HG02884 (cell line): ENCODE results near the gene GRID2.

Experiments
- ATAC-seq: cut with Tn5 transposase; IDR thresholded peaks from one replicate; pipeline ENCODE4 v1.9.1; 2021; ENCODE audit warnings: mild to moderate bottlenecking, moderate library complexity; ENCODE audit not compliant: unreplicated experiment

GRID2 gene

DNA sequence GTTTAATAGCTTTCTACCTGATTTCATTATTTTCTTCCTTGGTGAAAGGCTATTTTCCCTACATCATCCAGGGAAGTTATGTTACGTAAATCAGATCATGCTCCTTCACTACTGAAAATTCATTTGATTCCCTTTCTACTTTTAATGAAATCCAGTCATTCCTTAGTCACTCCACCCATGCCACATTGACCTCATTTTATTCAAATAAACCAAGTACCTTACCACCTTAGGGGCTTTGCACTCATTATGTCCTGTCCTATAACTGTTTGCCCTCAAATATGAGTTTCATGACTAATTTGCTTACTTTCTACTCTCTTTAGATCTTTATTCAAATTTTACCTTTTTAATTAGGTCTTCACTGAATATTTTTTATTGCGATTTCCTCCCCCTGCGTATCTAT lies 374.0 kb downstream of the GRID2 start:
- ATAC-seq: no peak

- no peak for ATAC-seq
Observed at GRCh38 chr4:92678292-92678691, 374.5 kb downstream of the GRID2 start.

DNA sequence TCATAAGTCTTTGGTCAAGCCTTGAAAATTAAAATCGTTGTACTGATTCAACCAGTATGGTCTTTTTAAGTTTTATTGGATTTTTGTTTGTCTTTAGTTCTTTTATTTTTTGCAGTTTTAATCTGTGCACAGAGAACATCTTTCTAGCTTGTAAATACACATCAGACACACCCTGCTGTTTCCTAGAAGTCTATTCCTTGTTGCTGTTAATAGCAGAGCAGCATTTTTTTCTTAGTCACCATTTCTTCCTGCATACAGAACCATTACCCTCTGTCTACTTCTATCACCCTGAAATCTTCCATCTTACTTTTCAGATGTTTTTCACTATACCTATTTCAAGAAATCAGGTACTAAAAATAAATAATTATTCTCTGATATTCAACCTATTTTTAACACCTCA lies 375.4 kb downstream of the GRID2 start:
- ATAC-seq: no peak

GRCh38 chr4:92714640-92715039 lies 410.9 kb downstream of the GRID2 start:
- ATAC-seq: no peak

DNA sequence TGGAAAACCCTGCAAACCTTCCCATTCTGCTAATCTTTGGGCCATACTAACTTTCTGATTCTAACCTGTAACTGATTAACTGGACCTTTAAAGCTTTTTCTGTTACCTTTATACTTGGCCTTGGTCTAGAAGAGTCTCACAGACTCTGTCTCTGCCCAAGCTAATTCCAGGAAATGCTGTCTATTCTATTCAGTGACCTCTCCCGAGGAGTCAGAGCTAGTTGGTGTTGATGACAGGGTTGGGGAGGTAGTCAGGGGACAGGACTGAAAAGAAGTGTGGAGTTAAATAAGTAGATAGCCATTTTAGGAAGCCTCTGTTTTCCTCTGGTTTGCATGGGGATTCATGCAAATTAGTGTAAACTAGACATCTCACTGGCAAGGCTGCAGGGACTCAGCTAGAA lies 429.5 kb downstream of the GRID2 start:
- no peak for ATAC-seq

GRCh38 chr4:92735025-92735665 lies 431.4 kb downstream of the GRID2 start:
- ATAC-seq: no peak

- no peak for ATAC-seq
Observed at GRCh38 chr4:92760433-92760832, 456.7 kb downstream of the GRID2 start.

DNA sequence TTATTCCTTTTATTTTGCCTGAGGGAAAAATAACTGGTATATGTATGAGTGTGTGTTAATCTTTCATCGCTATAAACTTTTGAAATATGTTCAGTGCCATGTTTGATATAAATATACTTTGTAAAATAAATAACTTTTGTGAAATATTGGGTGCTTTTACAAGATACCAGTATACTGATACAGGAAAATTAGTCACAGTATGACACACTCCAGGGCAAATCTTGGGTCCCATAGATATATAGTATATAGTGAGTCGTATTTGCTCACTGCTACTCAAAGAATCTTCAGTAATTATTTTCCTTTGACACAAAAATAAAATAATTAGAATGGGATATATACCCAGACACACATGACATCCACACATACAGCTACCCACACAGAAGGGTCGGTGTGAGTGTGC lies 472.3 kb downstream of the GRID2 start:
- no peak for ATAC-seq

DNA sequence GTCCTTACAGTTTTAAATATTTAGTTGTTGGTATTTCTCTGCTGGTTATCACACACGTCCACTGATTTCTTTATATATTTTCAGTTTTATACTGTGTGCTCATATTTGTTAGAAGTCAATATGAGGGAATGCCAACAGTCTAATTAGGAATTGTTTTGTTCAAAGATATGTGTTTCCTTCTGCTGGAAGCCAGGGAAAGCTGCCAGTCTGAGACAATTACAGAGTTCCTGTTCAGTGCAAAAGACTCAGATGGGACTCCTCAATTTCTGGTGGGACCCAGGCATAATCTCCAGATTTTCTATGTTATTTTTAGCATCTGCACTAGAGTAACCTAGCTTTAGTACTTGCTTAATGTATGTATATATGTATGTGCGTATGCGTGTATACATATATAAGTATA lies 486.0 kb downstream of the GRID2 start:
- no peak for ATAC-seq

- ATAC-seq: no peak
Observed at GRCh38 chr4:92791871-92792440, 488.2 kb downstream of the GRID2 start.

DNA sequence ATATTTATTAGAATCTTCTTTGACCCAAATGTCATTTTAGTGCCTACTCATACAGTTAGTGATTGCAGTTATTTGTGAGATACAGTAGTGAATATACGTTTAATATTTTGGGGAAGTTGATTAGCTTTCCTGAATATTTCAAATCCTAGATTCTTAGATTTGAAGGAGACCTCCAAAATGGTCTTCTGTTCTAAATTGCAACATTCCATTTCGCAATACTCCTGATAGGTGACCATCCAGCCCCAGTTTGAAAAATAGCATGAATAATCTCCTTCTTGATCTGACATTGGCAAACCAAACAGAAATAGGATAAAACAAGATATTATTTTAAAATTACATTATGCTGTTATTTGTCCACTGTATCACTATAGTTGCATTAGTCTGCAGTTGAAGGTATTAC lies 505.6 kb downstream of the GRID2 start:
- no peak for ATAC-seq

GRCh38 chr4:92812652-92813051 lies 508.9 kb downstream of the GRID2 start:
- no peak for ATAC-seq

DNA sequence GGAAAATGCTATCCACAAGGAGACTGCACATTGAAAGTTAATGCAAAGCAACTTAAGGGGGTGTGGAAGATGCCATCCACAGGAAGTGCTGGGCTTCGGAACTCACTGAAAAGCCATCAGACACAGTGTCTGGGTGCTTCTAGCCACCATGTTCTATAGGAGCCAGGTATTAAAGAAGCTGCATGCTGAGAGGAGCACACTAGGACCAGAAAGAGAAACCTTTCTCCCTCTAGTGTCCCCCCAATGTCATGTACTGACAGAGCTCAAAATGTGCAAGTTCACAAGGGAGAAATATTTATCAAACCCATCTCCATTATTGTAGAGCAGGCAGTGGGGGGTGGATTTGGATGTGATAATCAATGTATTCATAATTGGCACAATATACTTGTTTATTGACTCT lies 510.9 kb downstream of the GRID2 start:
- no peak for ATAC-seq

GRCh38 chr4:92825256-92825655 lies 521.5 kb downstream of the GRID2 start:
- no peak for ATAC-seq

DNA sequence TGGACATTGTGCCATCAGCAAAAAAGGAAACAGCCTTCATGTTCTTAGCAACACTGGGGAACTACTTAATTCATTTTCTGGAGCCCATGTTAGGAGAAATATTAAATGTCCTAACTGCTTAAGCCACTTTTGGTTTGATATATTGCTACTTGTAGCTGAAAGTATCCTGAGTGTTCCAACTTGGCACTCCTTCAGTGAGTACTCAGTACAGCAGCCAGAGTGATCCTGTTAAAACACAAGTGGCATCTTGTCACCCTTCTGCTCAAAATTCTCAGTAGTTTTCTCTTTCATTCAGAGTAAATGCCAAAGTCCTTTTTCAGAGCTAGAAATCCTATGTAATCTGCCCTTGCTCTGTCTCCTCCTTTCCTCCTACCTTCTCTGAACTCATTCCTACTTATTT lies 522.0 kb downstream of the GRID2 start:
- ATAC-seq: no peak

DNA sequence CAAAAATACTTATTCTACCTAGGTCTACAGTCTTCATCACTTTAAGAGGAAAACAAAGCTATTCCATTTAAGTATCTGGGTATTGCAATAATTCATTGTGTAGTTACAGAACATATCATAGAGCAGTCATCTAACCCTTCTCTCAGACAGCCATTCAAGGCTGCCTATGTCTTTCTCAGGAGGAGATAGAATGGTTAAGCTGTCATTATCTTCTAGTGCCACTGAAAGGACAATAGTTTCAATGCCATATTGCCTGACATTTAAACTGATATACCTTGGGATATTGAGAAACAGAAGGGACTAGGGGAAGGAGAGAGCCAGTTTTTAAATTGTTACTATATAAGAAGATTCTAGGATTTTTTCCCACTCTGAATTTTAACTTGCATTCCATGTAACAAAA lies 527.0 kb downstream of the GRID2 start:
- ATAC-seq: no peak

DNA sequence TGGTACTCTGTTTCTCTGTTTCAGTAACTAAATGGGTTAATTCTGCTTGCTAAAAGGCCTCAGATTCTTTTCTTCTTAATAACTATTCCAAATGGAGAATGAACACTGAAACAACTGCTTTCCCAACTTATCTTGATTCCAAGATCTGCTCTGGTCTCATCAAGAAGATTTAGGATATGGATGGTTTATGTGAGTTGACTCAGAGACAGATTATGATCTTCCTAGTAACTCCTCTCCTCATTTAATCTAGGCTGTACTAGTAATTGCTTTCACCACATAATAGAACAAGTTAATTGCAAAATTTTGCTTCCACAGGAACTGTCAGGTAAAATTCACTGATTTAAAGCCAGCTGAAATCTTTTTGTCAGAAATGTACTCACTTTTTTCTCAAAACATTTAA lies 537.1 kb downstream of the GRID2 start:
- no peak for ATAC-seq

DNA sequence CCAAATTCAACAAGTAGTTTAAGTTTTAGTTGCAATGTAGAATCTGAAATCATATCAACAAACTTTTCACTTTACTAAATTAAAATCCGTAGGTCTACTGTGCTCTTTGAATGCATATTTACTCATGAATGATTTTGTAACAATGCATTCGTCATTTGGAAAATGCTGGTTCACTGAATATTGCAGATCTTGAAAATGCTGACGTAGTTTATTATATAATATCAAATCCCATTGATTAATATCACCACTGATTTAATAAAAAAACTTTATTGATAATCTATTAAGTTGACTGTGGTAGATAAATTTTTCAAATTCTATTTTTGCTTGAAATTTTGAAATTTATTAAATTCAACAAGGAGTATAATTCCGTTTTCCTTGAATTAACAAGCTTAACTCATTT lies 540.0 kb downstream of the GRID2 start:
- no peak for ATAC-seq

DNA sequence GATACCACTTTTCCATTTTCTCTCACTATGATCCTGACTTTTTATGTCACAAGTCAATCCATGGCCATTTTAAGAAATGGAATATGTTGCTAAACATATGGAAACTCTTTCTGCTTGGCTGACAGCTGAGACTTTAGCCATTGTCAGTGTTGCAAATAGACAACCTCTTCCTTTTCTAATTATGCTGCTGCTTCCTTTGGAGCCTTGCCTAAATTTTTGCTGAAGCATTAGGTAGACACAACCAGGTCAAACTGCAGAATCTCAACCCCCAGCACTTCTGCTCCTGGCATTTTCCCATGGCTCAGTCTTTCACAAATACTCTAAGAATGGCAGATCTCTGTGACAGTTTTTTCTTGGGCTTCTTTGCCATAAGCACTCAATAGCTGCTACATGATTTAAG lies 543.3 kb downstream of the GRID2 start:
- no peak for ATAC-seq

GRCh38 chr4:92862509-92862908 lies 558.7 kb downstream of the GRID2 start:
- no peak for ATAC-seq

- no peak for ATAC-seq
Observed at GRCh38 chr4:92864096-92864495, 560.3 kb downstream of the GRID2 start.

GRCh38 chr4:92872604-92873003 lies 568.8 kb downstream of the GRID2 start:
- ATAC-seq: no peak

GRCh38 chr4:92885632-92886031 lies 581.9 kb downstream of the GRID2 start:
- no peak for ATAC-seq
